ENCODE measurements around the gene POU2F1. TPM values are rescaled to one million over a fixed set of nuclear protein-coding genes. Genes with fewer than 3 reads are reported as not detected.

The POU2F1 gene
- total and polyA plus RNA-seq, 8 donors: 1.4 to 7.3 (median 5.8) TPM

DNA sequence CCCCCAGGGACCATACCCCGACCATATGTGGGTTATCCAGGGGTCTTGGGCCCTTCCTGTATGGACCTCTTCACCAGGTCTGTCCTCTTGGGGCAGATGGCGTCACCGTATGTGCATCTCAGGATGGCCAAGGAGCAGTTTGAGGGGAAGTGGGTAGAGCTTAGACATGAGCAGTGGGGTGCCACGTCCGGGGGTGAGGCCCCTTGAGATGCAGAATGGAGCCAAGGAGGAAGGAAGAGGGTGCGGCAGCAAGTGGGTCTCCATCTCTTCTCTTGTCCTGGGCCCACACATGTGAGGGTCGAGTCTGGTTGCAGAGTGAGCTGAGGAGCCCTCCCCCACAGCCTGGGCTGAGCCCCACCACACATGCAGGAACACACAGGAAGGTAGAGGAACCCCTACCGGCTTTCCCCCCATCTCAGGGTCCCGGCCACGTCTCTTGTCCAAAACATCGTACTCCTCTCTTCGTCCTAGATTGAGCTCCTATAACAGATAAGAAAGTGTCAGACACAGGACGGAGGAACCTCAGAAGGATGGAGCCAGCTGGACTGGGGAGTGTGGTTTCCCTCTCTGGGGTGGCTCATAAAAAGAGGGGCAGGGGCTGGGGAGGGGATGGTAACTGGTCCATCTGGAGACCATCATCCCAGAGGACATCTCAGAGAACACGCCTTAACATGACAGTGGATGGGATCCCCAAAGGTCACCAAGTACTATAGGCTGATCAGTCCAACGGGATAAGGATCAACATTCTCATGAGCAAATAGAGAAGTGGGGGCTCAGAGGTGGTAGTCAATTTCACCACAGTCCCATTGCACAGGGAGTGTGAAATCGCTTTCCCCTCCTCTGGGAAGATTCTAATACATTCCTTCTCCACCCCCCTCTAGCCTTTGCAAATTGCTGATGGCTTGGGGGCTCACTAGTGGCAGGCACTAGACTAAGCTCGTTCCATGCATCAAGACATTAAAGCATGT is 217.8 kb downstream of the POU2F1 start:
- DNase-seq: no peak
- no peaks in the 10 kb centered on the region for H3K36me3 ChIP-seq
- H3K4me3 ChIP-seq: no peak overlapping the region
- FAIRE-seq: no peak
- H3K4me1 ChIP-seq: peaks cover 0 to 5% (median 0%) of the 10 kb centered on the region in 3 donors
- intact Hi-C loops (cut with DNase I): no loop called here
- TF ChIP-seq CTCF (IDR thresholded peaks at IDR 0.05): no peak
- no peaks in the 10 kb centered on the region for H3K27me3 ChIP-seq
- no peak for ATAC-seq
- H3K27ac ChIP-seq: no peak overlapping the region
- 69 to 75% methylated on average over 16 to 17 of the region's 17 CpGs for WGBS, 2 donors
- no peaks in the 10 kb centered on the region for H3K9me3 ChIP-seq

DNA sequence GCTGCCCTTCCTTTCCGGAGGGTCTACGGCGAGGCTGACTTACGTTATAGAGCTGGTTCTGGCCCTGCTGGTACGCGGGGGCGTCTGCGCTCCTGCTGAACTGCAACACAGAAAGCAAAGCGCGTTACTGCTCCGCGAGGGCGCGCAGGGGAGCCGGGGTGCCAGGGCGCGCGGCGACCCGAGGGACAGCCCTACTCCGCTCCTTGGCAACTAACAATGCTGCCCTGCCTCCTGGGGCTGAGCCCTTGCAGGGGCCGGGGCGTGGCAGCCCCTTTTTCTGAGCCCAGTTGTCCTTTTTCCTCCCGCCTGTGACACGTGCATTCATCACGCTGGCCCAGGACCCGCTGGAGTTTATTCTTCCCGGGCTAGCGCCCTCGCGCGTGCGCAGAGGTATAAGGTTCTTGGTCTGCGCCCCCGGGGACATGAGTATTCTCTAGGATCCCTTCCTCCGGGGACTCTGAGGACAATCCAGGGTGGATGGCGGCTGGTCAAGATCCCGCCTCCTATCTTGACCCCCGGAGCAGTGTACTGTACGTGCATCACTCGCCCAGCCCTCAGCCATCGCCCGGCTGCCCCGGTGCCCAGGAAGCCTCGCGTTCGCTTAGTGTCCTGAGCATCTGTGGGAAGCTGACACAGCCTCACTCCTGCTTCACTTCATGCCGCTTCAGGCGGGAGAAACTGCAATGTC is 218.8 kb downstream of the POU2F1 start:
- Histone ChIP-seq H3K4me3 (peak overlapping the region in 2 of 4 donors; percentile 12 to 45), H3K36me3 (no peaks in the 10 kb centered on the region), H3K27ac (no peak overlapping the region), H3K9me3 (no peaks in the 10 kb centered on the region), H3K4me1 (peaks cover 0 to 5% (median 0%) of the 10 kb centered on the region in 3 donors), H3K27me3 (no peaks in the 10 kb centered on the region)
- intact Hi-C loops (cut with DNase I): no loop called here
- peak in 3 of 4 donors; percentile 50 to 69 (median 65) for ATAC-seq
- TF ChIP-seq CTCF (IDR thresholded peaks at IDR 0.05): no peak
- no peak for FAIRE-seq
- DNase-seq: peak in 2 of 6 donors; percentile 32 to 72
- WGBS, 2 donors: 8 to 9% methylated on average over 49 of the region's 49 CpGs

DNA sequence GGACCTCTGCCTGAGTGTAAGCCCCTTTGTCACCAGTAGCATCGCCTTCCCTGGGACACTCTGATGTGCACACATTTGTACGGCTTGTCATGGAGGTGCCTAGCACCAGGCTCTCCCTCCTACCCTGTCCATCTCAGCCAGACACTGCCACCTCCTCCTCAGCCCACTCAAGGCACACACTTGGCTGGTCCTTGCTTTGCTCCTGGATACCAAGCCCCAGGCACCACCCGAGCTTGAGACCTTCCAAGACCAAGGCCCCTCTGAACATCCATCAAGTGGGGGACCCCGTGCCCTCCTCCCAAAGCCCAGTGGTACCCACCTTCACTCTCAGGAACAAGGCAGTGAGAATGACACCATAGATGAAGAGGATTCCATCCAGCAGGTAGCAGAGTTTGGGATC is 219.7 kb downstream of the POU2F1 start:
- FAIRE-seq: no peak
- no peak for ATAC-seq
- Histone ChIP-seq H3K9me3 (no peaks in the 10 kb centered on the region), H3K27me3 (no peaks in the 10 kb centered on the region), H3K4me1 (peaks cover 0 to 5% (median 0%) of the 10 kb centered on the region in 3 donors), H3K4me3 (no peak overlapping the region), H3K36me3 (no peaks in the 10 kb centered on the region), H3K27ac (no peak overlapping the region)
- 88 to 93% methylated on average over 4 of the region's 4 CpGs for WGBS, 2 donors
- no peak for DNase-seq
- no peak for TF ChIP-seq CTCF (IDR thresholded peaks at IDR 0.05)
- intact Hi-C loops (cut with DNase I): loop anchor here (5.0 to 10.0 kb wide), 4 partner anchors 38 to 376 kb away; no protein-coding TSS in a partner anchor

DNA sequence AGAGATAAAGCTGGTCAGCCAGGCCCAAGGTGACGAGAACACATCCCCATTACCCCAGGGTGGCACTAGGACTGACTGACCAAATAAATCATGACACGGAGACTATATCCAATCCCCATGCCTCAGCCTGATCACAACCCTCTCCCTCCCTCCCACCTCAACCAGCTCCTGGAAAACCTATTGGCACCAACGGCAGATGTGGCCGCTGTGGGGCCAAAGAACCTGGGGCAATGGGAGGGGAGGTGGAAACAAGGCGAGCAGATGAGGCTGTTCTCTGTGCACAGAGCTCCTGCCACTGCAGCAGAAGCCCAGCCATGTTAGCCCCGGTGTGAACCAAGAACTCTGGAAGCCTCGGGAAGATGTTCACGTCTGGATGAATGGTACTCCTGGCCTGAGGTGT is 220.1 kb downstream of the POU2F1 start:
- Histone ChIP-seq H3K27ac (no peak overlapping the region), H3K27me3 (no peaks in the 10 kb centered on the region), H3K9me3 (no peaks in the 10 kb centered on the region), H3K4me3 (no peak overlapping the region), H3K36me3 (no peaks in the 10 kb centered on the region), H3K4me1 (peaks cover 0 to 5% (median 0%) of the 10 kb centered on the region in 3 donors)
- no peak for TF ChIP-seq CTCF (IDR thresholded peaks at IDR 0.05)
- FAIRE-seq (no peak), ATAC-seq (no peak), DNase-seq (no peak)
- intact Hi-C loops (cut with DNase I): loop anchor here (5.0 to 10.0 kb wide), 4 partner anchors 38 to 376 kb away; no protein-coding TSS in a partner anchor
- 83 to 87% methylated on average over 8 of the region's 8 CpGs for WGBS, 2 donors

Measured in pancreas (tissue), 10 donors.